Thyroid gland (tissue), 4 donors: ENCODE measurements around the gene TMEM161A.

Experiments
- CTCF ChIP-seq, 6 experiments: fragments of 200-600 bp in 3 of 6; fragments of 450-650 bp in 3 of 6; sonication (generic) in 3 of 6; IDR thresholded peaks; one replicate each; pipeline ENCODE4 v1.5.1; 2016 to 2019; ENCODE audit warnings: antibody characterized with exemption in 6 of 6, mild to moderate bottlenecking in 2 of 6, inconsistent platforms in 1 of 6, moderate library complexity in 1 of 6
- POLR2A ChIP-seq, 2 donors: fragments of 450-650 bp; IDR thresholded peaks; one replicate each; pipeline ENCODE4 v1.6.1; 2017; ENCODE audit warnings: antibody characterized with exemption in 2 of 2, mild to moderate bottlenecking in 2 of 2, moderate library complexity in 1 of 2

DNA sequence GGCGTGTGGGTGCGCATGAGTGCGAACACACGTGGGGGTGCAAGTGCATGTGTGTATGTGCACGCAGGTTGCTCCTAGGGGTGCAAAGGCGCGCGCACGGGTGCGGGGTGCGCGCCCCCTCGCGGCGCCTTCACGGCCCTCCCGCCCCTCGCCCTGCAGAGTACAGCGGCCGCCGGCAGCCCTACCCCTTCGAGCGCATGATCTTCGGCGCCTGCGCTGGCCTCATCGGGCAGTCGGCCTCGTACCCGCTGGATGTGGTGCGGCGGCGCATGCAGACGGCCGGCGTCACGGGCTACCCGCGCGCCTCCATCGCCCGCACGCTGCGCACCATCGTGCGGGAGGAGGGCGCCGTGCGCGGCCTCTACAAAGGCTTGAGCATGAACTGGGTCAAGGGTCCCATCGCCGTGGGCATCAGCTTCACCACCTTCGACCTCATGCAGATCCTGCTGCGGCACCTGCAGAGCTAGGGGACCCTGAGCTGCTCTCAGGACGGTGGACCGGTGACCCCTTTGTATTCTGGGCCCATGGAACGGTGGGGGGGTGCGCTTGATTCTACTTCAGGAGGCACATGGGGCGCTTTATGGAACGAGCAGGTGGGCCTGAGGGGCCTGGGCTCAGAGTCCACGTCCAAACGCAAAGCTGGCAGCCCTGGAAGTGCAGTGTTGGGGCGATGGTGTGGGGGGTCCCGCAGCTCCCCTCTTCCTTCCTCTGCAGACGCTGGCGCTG lies 27.7 kb downstream of the TMEM161A start:
- no peak for TF ChIP-seq CTCF (IDR thresholded peaks at IDR 0.05)
- no peak for TF ChIP-seq POLR2A (IDR thresholded peaks at IDR 0.05)
